ENCODE results near the gene VGLL3. TPM values are rescaled to one million over a fixed set of nuclear protein-coding genes. Genes with fewer than 3 reads are reported as not detected.
A peak's percentile ranks its signal among the peaks of the same experiment; 100 is the strongest.
"Not testable (repeated sequence)": the region's sequence is repeated elsewhere in the genome, so short reads cannot be mapped to it uniquely, and the experiment has no call there.

Gene VGLL3
- total and polyA plus RNA-seq, 2 of the 4 experiments (the other 2 are of a cell fraction) = 46.2 to 97.3 TPM

DNA sequence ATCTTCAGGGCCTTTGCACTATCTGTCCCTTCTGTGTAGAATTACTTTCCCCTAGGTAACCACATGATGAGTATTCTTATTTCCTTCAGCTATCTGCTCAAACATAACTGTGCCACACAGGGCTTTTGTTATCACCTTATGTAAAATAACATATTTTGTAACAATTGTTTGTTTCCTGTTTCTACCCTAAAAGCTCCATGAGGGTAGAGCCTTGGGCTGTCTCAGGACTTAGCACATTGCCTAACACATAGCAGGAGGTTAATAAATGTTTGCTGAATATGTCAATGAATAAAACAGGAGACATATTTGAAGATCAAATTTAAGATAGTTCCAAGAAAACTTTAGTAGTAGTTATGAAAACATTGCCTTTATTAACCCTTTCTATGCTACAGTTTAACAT, 14.7 kb downstream of the VGLL3 start:
- H2BK120ac ChIP-seq (ENCODE audit: low read depth, low read length) = no peak overlapping the region
- no peak overlapping the region for H3K4me2 ChIP-seq (ENCODE audit: low read depth, low read length)
- H3K9me3 ChIP-seq (ENCODE audit: control insufficient read depth, insufficient read depth, low read length) = no peaks in the 10 kb centered on the region
- CTCF ChIA-PET = no interaction called here
- no peak overlapping the region for H3K4me3 ChIP-seq (ENCODE audit: insufficient read depth, low read depth, low read length)
- H3K27me3 ChIP-seq (ENCODE audit: control insufficient read depth, insufficient read depth, low read length) = no peaks in the 10 kb centered on the region
- no peak overlapping the region for H3K23ac ChIP-seq (ENCODE audit: low read depth, low read length)
- no peak overlapping the region for H4K91ac ChIP-seq (ENCODE audit: insufficient read depth, low read depth, low read length)
- H2BK20ac ChIP-seq (ENCODE audit: low read depth, low read length) = no peak overlapping the region
- POLR2A ChIA-PET (ENCODE audit: unreplicated experiment) = no interaction called here
- intact Hi-C loops (cut with micrococcal nuclease) (no loop called here), dilution Hi-C loops (cut with HindIII; ENCODE audit: low sequenced_read_pairs, unreplicated experiment) (no loop called here), in situ Hi-C loops (cut with MboI; ENCODE audit: low sequenced_read_pairs) (loop anchor here (25.0 kb wide), 1 partner anchor 1161 kb away; the partner anchor contains the start of gene C3orf38)
- BruUV-seq (replicated peaks) = no TSS peak
- H3K27ac ChIP-seq (ENCODE audit: insufficient read depth, low read length) = no peak overlapping the region
- H2AK9ac ChIP-seq (replicated peaks; ENCODE audit: low read depth, low read length, poor library complexity) = no peak overlapping the region
- no peaks in the 10 kb centered on the region; the same call in 1 of the 2 replicates for H4K20me1 ChIP-seq (ENCODE audit: insufficient read depth, low read length)
- ATAC-seq (ENCODE audit: low read depth) = no peak
- no peak overlapping the region for H2BK15ac ChIP-seq (ENCODE audit: low read depth, low read length)
- no peak overlapping the region for H3K9ac ChIP-seq (ENCODE audit: low read depth, low read length)
- no peak for DNase-seq
- no peak overlapping the region for H3K4ac ChIP-seq (ENCODE audit: low read depth, low read length)
- H3K36me3 ChIP-seq (ENCODE audit: control insufficient read depth, insufficient read depth, low read length) = peaks cover 21% of the 10 kb centered on the region
- H3K14ac ChIP-seq (replicated peaks; ENCODE audit: low read depth, low read length) = no peak overlapping the region
- peaks cover 6% of the 10 kb centered on the region for H3K9me1 ChIP-seq (ENCODE audit: insufficient read depth, low read length)
- H2AK5ac ChIP-seq (ENCODE audit: low read depth, low read length) = no peak overlapping the region
- H3K18ac ChIP-seq (ENCODE audit: low read depth, low read length) = no peak overlapping the region
- H4K5ac ChIP-seq (ENCODE audit: low read depth, low read length) = no peak overlapping the region
- no peak overlapping the region for H4K8ac ChIP-seq (ENCODE audit: low read depth in 2 of 2, low read length in 2 of 2)
- no peak overlapping the region for H2AFZ ChIP-seq (replicated peaks; ENCODE audit: low read length, poor library complexity)
- no peak for TF ChIP-seq MAFK (IDR thresholded peaks at IDR 0.05; ENCODE audit: low read depth, low read length)
- H3K79me1 ChIP-seq (ENCODE audit: low read depth in 1 of 2, low read length in 2 of 2) = peaks cover 6 to 42% of the 10 kb centered on the region in 2 experiments; a peak in 3 of 4 replicates
- peaks cover 9% of the 10 kb centered on the region for H3K4me1 ChIP-seq (ENCODE audit: control insufficient read depth, insufficient read depth, low read length)
- H2BK5ac ChIP-seq (ENCODE audit: low read depth, low read length, poor library complexity, severe bottlenecking) = no peak overlapping the region
- H3K56ac ChIP-seq (ENCODE audit: extremely low read depth, insufficient read depth, low read length) = no peak overlapping the region

DNA sequence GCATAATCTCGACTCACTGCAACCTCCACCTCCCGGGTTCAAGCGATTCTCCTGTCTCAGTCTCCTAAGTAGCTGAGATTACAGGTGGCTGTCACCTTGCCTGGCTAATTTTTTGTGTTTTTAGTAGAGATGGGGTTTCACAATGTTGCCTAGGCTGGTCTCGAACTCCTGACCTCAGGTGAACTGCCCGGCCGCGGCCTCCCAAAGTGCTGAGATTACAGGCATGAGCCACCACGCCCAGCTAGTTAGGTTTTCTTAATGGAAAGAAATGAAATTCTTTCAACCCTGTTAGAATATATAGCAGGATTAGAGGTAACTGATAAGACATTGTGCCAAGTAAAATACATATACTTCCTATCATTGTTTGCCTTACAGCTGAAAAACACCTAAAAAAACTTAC, 16.8 kb downstream of the VGLL3 start:
- H3K27ac ChIP-seq (ENCODE audit: insufficient read depth, low read length); in situ Hi-C loops (cut with MboI; ENCODE audit: low sequenced_read_pairs); H2AK9ac ChIP-seq (replicated peaks; ENCODE audit: low read depth, low read length, poor library complexity); H4K5ac ChIP-seq (ENCODE audit: low read depth, low read length); H2BK120ac ChIP-seq (ENCODE audit: low read depth, low read length); dilution Hi-C loops (cut with HindIII; ENCODE audit: low sequenced_read_pairs, unreplicated experiment); BruUV-seq (replicated peaks); H3K4me1 ChIP-seq (ENCODE audit: control insufficient read depth, insufficient read depth, low read length); CTCF ChIA-PET; H3K14ac ChIP-seq (replicated peaks; ENCODE audit: low read depth, low read length); H4K8ac ChIP-seq (ENCODE audit: low read depth in 2 of 2, low read length in 2 of 2); POLR2A ChIA-PET (ENCODE audit: unreplicated experiment); H3K4me2 ChIP-seq (ENCODE audit: low read depth, low read length); H3K9me3 ChIP-seq (ENCODE audit: control insufficient read depth, insufficient read depth, low read length); DNase-seq; H3K56ac ChIP-seq (ENCODE audit: extremely low read depth, insufficient read depth, low read length); H2BK15ac ChIP-seq (ENCODE audit: low read depth, low read length); H3K4ac ChIP-seq (ENCODE audit: low read depth, low read length); ATAC-seq (ENCODE audit: low read depth); H2AK5ac ChIP-seq (ENCODE audit: low read depth, low read length); H3K27me3 ChIP-seq (ENCODE audit: control insufficient read depth, insufficient read depth, low read length); H3K9me1 ChIP-seq (ENCODE audit: insufficient read depth, low read length); H3K18ac ChIP-seq (ENCODE audit: low read depth, low read length); H3K9ac ChIP-seq (ENCODE audit: low read depth, low read length); H4K91ac ChIP-seq (ENCODE audit: insufficient read depth, low read depth, low read length); H3K4me3 ChIP-seq (ENCODE audit: insufficient read depth, low read depth, low read length); H2AFZ ChIP-seq (replicated peaks; ENCODE audit: low read length, poor library complexity); H4K20me1 ChIP-seq (ENCODE audit: insufficient read depth, low read length); H2BK20ac ChIP-seq (ENCODE audit: low read depth, low read length); H3K23ac ChIP-seq (ENCODE audit: low read depth, low read length): not testable (repeated sequence)
- intact Hi-C loops (cut with micrococcal nuclease) = loop anchor here (5.0 kb wide), 1 partner anchor 1083 kb away; the partner anchor contains the start of genes CGGBP1 and ZNF654
- Histone ChIP-seq H2BK5ac (ENCODE audit: low read depth, low read length, poor library complexity, severe bottlenecking) (peak overlapping the region; percentile 11), H3K36me3 (ENCODE audit: control insufficient read depth, insufficient read depth, low read length) (peaks cover 26% of the 10 kb centered on the region), H3K79me1 (ENCODE audit: low read depth in 1 of 2, low read length in 2 of 2) (peaks cover 13 to 52% of the 10 kb centered on the region in 2 experiments)
- WGBS, 2 experiments (ENCODE audit: extremely low coverage in 2 of 2, insufficient read length in 1 of 2) = no CpG with 5 or more reads among the region's 8 CpGs
